IPS-20b (cell line): ENCODE data around the gene SNX25.
A peak's percentile ranks its signal among the peaks of the same experiment; 100 is the strongest.
"Not testable (repeated sequence)": the region's sequence is repeated elsewhere in the genome, so short reads cannot be mapped to it uniquely, and the experiment has no call there.

Experiments used
- H3K27ac ChIP-seq: one replicate; pipeline ENCODE4 v1.5.1; 2013; ENCODE audit warnings: low read length
- H3K27me3 ChIP-seq: 2 replicates; pipeline ENCODE4 v1.6.1; 2013; ENCODE audit warnings: mild to moderate bottlenecking, low read length, inconsistent platforms; ENCODE audit not compliant: insufficient read depth
- H3K36me3 ChIP-seq: 2 replicates; pipeline ENCODE4 v1.6.1; 2013; ENCODE audit warnings: low read depth, mild to moderate bottlenecking, inconsistent platforms, low read length, moderate library complexity; ENCODE audit not compliant: insufficient read depth
- H3K4me1 ChIP-seq: 2 replicates; pipeline ENCODE4 v1.6.1; 2013; ENCODE audit warnings: mild to moderate bottlenecking, control low read depth, inconsistent platforms, low read length, moderate library complexity; ENCODE audit not compliant: insufficient read depth
- H3K4me3 ChIP-seq: 2 replicates; pipeline ENCODE4 v1.5.1; 2013; ENCODE audit warnings: mild to moderate bottlenecking, low read length, inconsistent platforms
- H3K9ac ChIP-seq: 2 replicates; pipeline ENCODE4 v1.6.1; 2013; ENCODE audit warnings: low read depth, mild to moderate bottlenecking, inconsistent platforms, low read length, moderate library complexity
- H3K9me3 ChIP-seq: 2 replicates; pipeline ENCODE4 v1.6.1; 2013; ENCODE audit warnings: mild to moderate bottlenecking, low read depth, low read length, inconsistent platforms; ENCODE audit not compliant: insufficient read depth

The SNX25 gene

GRCh38 chr4:185317880-185318279 lies 108.5 kb downstream of the SNX25 start:
- no peaks in the 10 kb centered on the region for H3K27me3 ChIP-seq
- H3K27ac ChIP-seq: peak overlapping the region; percentile 91
- H3K4me3 ChIP-seq: 0 out of 2 replicates have a peak overlapping the region, but pooled peaks have one; percentile 39
- peak overlapping the region; percentile 75; the same call in 1 of the 2 replicates for H3K9ac ChIP-seq
- H3K4me1 ChIP-seq: peaks cover 7% of the 10 kb centered on the region
- no peaks in the 10 kb centered on the region; the same call in 1 of the 2 replicates for H3K9me3 ChIP-seq
- peaks cover 17% of the 10 kb centered on the region for H3K36me3 ChIP-seq

DNA sequence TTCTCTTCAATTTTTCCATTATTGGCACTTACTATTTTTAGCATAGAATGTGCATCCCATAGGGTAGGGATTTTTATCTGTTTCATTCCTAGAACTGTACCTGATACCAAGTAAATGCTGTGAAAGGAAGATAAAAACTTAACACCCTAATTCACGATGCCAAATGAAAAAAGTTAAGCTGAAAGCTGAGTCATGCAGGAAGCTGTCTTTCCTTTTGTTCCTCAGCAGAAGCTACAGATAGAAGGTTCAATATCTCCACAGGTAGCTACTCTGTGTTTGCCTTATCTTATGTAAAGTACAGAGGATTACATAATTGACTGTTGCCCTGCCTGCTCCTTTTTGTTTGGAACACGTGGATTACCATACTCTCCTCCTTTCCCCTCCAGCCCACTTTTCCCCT lies 109.3 kb downstream of the SNX25 start:
- H3K4me1 ChIP-seq: peaks cover 7% of the 10 kb centered on the region
- H3K9me3 ChIP-seq: peaks cover 2% of the 10 kb centered on the region
- H3K27me3 ChIP-seq: no peaks in the 10 kb centered on the region
- H3K36me3 ChIP-seq: peaks cover 21% of the 10 kb centered on the region
- peak overlapping the region; percentile 75; the same call in 1 of the 2 replicates for H3K9ac ChIP-seq
- H3K27ac ChIP-seq: peak overlapping the region; percentile 91
- peak overlapping the region; percentile 39; the same call in 1 of the 2 replicates for H3K4me3 ChIP-seq

DNA sequence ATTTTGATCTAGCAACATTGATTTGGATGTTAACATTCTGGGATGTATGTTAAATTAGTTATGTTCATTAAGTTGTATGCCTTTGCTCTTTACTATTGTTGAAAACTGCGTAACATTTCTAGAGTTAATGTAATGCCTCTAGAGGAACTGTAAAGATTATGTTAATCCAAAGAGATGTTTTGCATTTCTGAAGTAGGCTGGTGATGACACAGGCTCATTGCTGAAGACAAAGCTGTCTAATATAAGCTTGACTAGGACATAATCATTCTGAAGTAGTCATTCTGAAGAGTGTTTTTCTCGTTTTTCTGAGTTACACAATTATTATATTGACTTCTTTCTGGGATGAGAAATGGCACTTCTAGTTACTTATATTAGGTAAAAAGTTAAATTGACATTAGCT lies 113.4 kb downstream of the SNX25 start:
- Histone ChIP-seq H3K36me3 (peaks cover 22% of the 10 kb centered on the region), H3K9ac (no peak overlapping the region), H3K4me3 (no peak overlapping the region), H3K27ac (no peak overlapping the region), H3K4me1 (peaks cover 7% of the 10 kb centered on the region), H3K9me3 (peaks cover 7% of the 10 kb centered on the region; the same call in 1 of the 2 replicates), H3K27me3 (no peaks in the 10 kb centered on the region)

DNA sequence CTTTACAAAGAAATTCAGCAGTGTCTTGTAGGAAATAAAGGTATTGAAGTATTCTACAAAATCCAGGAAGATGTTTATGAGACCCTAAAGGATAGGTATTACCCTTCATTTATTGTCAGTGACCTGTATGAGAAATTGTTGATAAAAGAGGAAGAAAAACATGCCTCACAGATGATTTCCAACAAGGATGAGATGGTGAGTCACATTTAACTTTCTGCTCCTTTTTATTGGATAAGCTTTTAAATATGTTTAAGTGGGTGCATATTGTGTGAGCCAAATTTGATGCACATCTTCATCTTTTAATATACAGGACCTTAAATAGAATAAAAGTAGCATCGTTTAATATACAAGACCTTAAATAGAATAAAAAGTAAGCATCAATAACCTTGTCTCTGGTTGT lies 114.2 kb downstream of the SNX25 start:
- H3K9me3 ChIP-seq: peaks cover 7% of the 10 kb centered on the region; the same call in 1 of the 2 replicates
- no peaks in the 10 kb centered on the region; the same call in 1 of the 2 replicates for H3K4me1 ChIP-seq
- no peak overlapping the region for H3K9ac ChIP-seq
- peaks cover 22% of the 10 kb centered on the region for H3K36me3 ChIP-seq
- H3K27me3 ChIP-seq: no peaks in the 10 kb centered on the region
- no peak overlapping the region for H3K27ac ChIP-seq
- H3K4me3 ChIP-seq: no peak overlapping the region

- H3K9me3 ChIP-seq, H3K27me3 ChIP-seq, H3K4me1 ChIP-seq, H3K4me3 ChIP-seq, H3K9ac ChIP-seq, H3K27ac ChIP-seq: not testable (repeated sequence)
- H3K36me3 ChIP-seq: peaks cover 25% of the 10 kb centered on the region
Measured at GRCh38 chr4:185324361-185324760, 115.0 kb downstream of the SNX25 start.

DNA sequence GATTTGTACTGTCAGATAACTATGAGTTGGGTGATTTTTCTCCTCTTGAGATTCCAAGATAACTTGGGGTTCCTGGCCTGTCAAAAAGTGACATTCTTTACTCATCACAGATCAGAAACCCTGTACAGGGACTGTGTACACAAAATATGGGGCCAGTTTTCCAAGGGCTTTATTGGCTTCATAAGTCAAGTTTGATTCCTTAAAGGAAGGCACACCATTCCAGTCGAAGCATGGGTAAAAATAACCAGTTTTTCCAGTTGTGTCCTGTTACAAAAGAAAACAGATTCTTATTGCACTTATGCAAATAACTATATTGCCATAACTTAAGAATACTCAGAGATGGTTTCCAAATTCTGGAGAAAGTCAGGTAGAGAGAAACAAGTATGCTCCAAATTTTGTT lies 116.3 kb downstream of the SNX25 start:
- H3K9me3 ChIP-seq: peaks cover 16% of the 10 kb centered on the region
- not testable (repeated sequence) for H3K27me3 ChIP-seq, H3K4me3 ChIP-seq, H3K4me1 ChIP-seq, H3K27ac ChIP-seq, H3K9ac ChIP-seq
- peaks cover 23% of the 10 kb centered on the region for H3K36me3 ChIP-seq

- H3K4me1 ChIP-seq: peaks cover 9% of the 10 kb centered on the region; the same call in 1 of the 2 replicates
- no peak overlapping the region for H3K27ac ChIP-seq
- H3K27me3 ChIP-seq: no peaks in the 10 kb centered on the region
- H3K36me3 ChIP-seq: peaks cover 13% of the 10 kb centered on the region
- no peak overlapping the region for H3K4me3 ChIP-seq
- H3K9ac ChIP-seq: no peak overlapping the region
- H3K9me3 ChIP-seq: peaks cover 15% of the 10 kb centered on the region
Measured at GRCh38 chr4:185328586-185328985, 119.2 kb downstream of the SNX25 start.

DNA sequence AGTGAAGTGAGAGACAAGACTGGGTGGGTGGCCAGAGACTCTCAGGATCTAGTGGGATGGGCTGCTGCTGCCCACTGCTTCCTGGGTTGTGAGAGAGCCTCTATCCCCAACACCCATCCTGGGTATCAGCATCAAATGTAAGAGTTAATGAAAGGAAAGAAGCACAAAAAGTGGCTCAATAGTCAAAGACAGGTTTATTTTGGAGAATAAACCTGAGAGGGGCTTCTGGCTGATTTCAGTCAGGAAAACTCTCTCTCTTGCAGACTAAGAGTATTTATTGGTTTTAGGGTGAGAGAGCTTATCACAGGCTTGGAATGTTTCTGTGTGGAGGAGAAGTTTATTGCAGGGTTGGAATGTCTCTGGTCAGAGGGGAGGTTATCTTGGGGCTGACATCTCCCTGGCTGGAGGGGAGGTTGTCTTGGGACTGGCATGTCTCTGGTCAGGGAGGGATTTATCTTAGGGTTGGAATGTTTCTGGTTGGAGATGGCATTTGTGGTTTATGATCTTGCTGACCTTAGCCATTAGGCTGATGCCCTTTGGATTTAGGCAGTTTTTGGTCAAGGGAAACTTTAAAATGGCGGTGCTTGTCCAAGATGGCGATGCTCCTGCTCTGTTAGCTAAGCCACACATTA lies 120.6 kb downstream of the SNX25 start:
- H3K36me3 ChIP-seq, H3K4me3 ChIP-seq, H3K9me3 ChIP-seq, H3K9ac ChIP-seq, H3K27me3 ChIP-seq, H3K27ac ChIP-seq, H3K4me1 ChIP-seq: not testable (repeated sequence)

GRCh38 chr4:185332575-185333464 lies 123.4 kb downstream of the SNX25 start:
- no peak overlapping the region for H3K9ac ChIP-seq
- peaks cover 9% of the 10 kb centered on the region; the same call in 1 of the 2 replicates for H3K4me1 ChIP-seq
- H3K27ac ChIP-seq: no peak overlapping the region
- peaks cover 9% of the 10 kb centered on the region for H3K9me3 ChIP-seq
- H3K4me3 ChIP-seq: no peak overlapping the region
- peaks cover 6% of the 10 kb centered on the region; the same call in 1 of the 2 replicates for H3K36me3 ChIP-seq
- H3K27me3 ChIP-seq: no peaks in the 10 kb centered on the region

DNA sequence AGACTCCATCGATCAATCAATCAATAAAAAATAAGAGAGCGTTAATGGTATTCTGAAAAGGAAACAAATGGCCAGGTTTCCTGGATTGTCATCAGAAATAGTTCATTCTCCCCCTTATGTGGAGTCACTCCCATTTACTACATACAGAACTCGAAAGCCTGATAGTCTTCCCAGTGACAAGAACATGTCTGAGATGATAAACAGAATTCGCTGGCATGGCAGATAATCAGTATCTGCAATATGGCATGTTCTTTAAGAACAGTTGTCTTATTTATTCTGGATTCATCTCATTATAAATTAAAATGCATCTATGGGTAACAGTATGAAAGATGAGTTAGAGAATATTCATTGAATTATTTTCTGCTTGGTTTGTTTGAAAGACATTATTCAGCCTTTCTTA lies 124.9 kb downstream of the SNX25 start:
- Histone ChIP-seq H3K9ac (no peak overlapping the region), H3K4me1 (peaks cover 9% of the 10 kb centered on the region; the same call in 1 of the 2 replicates), H3K27ac (no peak overlapping the region)

DNA sequence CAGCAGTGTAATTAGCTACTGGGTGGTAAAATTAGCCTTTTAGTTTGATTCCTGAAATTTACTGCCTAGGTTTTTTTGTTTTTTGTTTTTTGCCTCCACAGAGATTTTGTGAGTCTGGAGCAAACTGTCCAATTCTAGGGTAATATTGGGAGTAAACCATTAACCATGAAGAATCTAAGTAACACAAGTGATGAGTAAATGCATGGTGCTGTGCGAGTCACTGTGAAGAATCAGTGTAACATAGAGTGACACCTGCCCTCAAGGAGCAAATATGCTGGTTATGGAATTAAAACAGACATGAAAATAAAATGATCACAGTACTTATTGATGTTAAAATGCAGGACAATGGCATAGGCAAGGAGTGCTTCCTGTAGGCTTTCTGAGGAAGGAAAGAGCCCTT lies 126.2 kb downstream of the SNX25 start:
- Histone ChIP-seq H3K36me3 (peaks cover 9% of the 10 kb centered on the region; the same call in 1 of the 2 replicates), H3K27me3 (no peaks in the 10 kb centered on the region), H3K4me3 (no peak overlapping the region), H3K9ac (no peak overlapping the region), H3K9me3 (peaks cover 5% of the 10 kb centered on the region; the same call in 1 of the 2 replicates), H3K4me1 (peaks cover 9% of the 10 kb centered on the region; the same call in 1 of the 2 replicates), H3K27ac (no peak overlapping the region)

More for the DNA sequence above, 124.9 kb downstream of the SNX25 start:
- peaks cover 12% of the 10 kb centered on the region for H3K9me3 ChIP-seq
- H3K27me3 ChIP-seq: no peaks in the 10 kb centered on the region
- peaks cover 7% of the 10 kb centered on the region; the same call in 1 of the 2 replicates for H3K36me3 ChIP-seq
- H3K4me3 ChIP-seq: no peak overlapping the region
